PC-3 (cell line): Measurements from ENCODE around the gene IP6K1. TPM values are rescaled to one million over a fixed set of nuclear protein-coding genes. Genes with fewer than 3 reads are reported as not detected.

Experiments used
- ATAC-seq: fragments of 200-7000 bp; cut with Tn5 transposase; 2 replicates; pipeline ENCODE4 v1.9.1; 2020; ENCODE audit warnings: mild to moderate bottlenecking, moderate library complexity
- BruUV-seq: library from RNA; stranded (reverse); fragments of 400-500 nt; replicated peaks from 2 replicates; lab custom pipeline; 2021; lab: Mats Ljungman, UMichigan
- CTCF ChIA-PET: fragments of 300-600 bp; sonication (Branson Sonifier 250); formaldehyde crosslinking; loops from one replicate; lab custom pipeline; 2022; ENCODE audit warnings: antibody characterized with exemption; lab: Charles Lee
- POLR2A ChIA-PET: fragments of 300-600 bp; sonication (Branson Sonifier 250); formaldehyde crosslinking; loops from one replicate; lab custom pipeline; 2022; ENCODE audit warnings: antibody characterized with exemption; ENCODE audit not compliant: unreplicated experiment; lab: Charles Lee
- DNase-seq: peaks from one replicate; pipeline ENCODE4 v3.0.0-alpha.2; 2015
- H2AFZ ChIP-seq: fragments of 300-600 bp; sonication (generic); 2 replicates; pipeline ENCODE4 v1.6.0; 2016; ENCODE audit warnings: antibody characterized with exemption, low read length
- H3F3A ChIP-seq: fragments of 300-600 bp; sonication (generic); one replicate; pipeline ENCODE4 v1.6.0; 2017; ENCODE audit warnings: antibody characterized with exemption, low read length, control low read depth, mild to moderate bottlenecking; ENCODE audit not compliant: unreplicated experiment
- H3K27ac ChIP-seq: fragments of 300-600 bp; sonication (generic); 2 replicates; pipeline ENCODE4 v1.5.1; 2016; ENCODE audit warnings: mild to moderate bottlenecking, low read length
- H3K27me3 ChIP-seq: fragments of 300-600 bp; sonication (generic); 2 replicates; pipeline ENCODE4 v1.6.1; 2016; ENCODE audit warnings: low read length, mixed read lengths
- H3K36me3 ChIP-seq: fragments of 300-600 bp; sonication (generic); 2 replicates; pipeline ENCODE4 v1.6.1; 2016; ENCODE audit warnings: low read depth, mixed run types, low read length, mixed read lengths
- H3K4me1 ChIP-seq: fragments of 300-600 bp; sonication (generic); 2 replicates; pipeline ENCODE4 v1.5.1; 2016; ENCODE audit warnings: low read length; ENCODE audit not compliant: insufficient read depth
- H3K4me2 ChIP-seq: fragments of 300-600 bp; sonication (generic); 2 replicates; pipeline ENCODE4 v1.6.0; 2016; ENCODE audit warnings: low read length
- H3K4me3 ChIP-seq: fragments of 300-600 bp; sonication (generic); 2 replicates; pipeline ENCODE4 v1.5.1; 2016; ENCODE audit warnings: mild to moderate bottlenecking, low read length, mixed read lengths
- H3K79me2 ChIP-seq: fragments of 300-600 bp; sonication (generic); 2 replicates; pipeline ENCODE4 v1.6.1; 2017; ENCODE audit warnings: low read length, mixed read lengths
- H3K9ac ChIP-seq: fragments of 300-600 bp; sonication (generic); 2 replicates; pipeline ENCODE4 v1.6.0; 2016; ENCODE audit warnings: mild to moderate bottlenecking, low read length
- H3K9me2 ChIP-seq: fragments of 300-600 bp; sonication (generic); replicated peaks from 2 replicates; pipeline ENCODE4 v1.6.1; 2016; ENCODE audit warnings: mixed run types, low read length, mixed read lengths
- H3K9me3 ChIP-seq: fragments of 300-600 bp; sonication (generic); 2 replicates; pipeline ENCODE4 v1.6.1; 2016; ENCODE audit warnings: low read length, mixed read lengths
- H4K20me1 ChIP-seq: fragments of 300-600 bp; sonication (generic); 2 replicates; pipeline ENCODE4 v1.6.1; 2016; ENCODE audit warnings: low read length, mixed read lengths
- EZH2 ChIP-seq: fragments of 300-600 bp; sonication (generic); IDR thresholded peaks from one replicate; pipeline ENCODE4 v1.6.1; 2017; ENCODE audit warnings: antibody characterized with exemption, mild to moderate bottlenecking, low read length; ENCODE audit not compliant: unreplicated experiment
- EZH2phosphoT487 ChIP-seq: fragments of 300-600 bp; sonication (generic); IDR thresholded peaks from 2 replicates; pipeline ENCODE4 v1.6.1; 2018; ENCODE audit warnings: mild to moderate bottlenecking, antibody characterized with exemption, low read length, borderline replicate concordance
- intact Hi-C: fragments of 100-400 bp; cut with micrococcal nuclease; formaldehyde crosslinking; loops from 2 replicates; pipeline ENCODE4 v1.9.0; 2023
- total RNA-seq: library from RNA; depleted of rRNA; stranded (reverse); fragments of >200 nt; gene quantifications from 2 replicates; pipeline ENCODE4 v1.2.3, GENCODE V29; 2014
- TF ChIP-seq, protein P1 (sequence below): fragments of 300-600 bp; sonication (generic); conservative IDR thresholded peaks from 2 replicates; pipeline ENCODE4 v1.5.1; 2017; ENCODE audit warnings: antibody characterized with exemption, low read depth, mild to moderate bottlenecking, low read length

The IP6K1 gene
- total RNA-seq, 1 experiment from 2014 or later = 50.3 TPM

DNA sequence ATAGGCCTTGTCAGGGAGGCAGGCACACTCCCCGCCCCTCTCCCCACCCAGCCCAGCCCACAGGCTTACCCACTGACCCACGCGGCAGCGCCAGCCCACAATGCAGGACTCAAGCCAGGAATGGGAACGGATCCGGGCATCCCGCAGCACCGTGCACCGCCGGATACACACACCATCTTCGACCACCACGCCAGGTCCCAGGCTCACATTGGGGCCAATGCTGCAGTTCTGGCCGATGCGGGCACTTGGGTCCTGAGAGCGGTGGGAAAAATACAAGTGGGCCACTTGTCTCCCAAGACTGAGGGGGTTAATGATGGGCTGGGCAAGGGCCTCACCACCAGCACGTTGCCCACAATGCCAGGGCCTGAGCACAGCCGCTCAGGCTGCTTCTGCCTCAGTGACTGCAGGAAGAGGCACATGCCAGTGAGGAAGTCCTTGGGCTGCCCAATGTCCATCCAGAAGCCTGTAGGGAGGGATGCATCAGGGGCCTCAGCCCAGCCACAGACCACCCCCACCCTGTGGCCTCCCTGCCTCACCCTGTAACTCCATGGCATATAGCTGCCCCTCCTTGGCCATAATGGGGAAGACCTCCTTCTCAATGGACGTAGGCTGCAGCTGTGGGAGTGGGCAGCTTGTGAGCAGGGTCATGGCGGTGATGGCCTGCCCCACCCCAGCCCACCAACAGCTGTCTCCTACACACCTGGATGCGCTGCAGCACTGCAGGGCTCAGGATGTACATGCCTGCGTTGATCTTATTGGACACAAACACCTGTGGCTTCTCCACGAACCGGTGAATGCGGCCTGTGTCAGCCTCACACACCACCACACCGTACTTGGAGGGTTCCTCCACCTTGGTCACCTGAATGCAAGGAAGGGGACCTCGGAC, 64.2 kb downstream of the IP6K1 start:
- no peaks in the 10 kb centered on the region for H3F3A ChIP-seq
- H3K9ac ChIP-seq = peak overlapping the region; percentile 98
- no peaks in the 10 kb centered on the region for H3K9me3 ChIP-seq
- intact Hi-C loops = no loop called here
- H3K79me2 ChIP-seq = peaks cover 17% of the 10 kb centered on the region
- peaks cover 16% of the 10 kb centered on the region for H3K36me3 ChIP-seq
- peak overlapping the region; percentile 96 for H3K4me2 ChIP-seq
- ChIA-PET POLR2A (no interaction called here), CTCF (no interaction called here)
- H3K27ac ChIP-seq = no peak overlapping the region
- no peaks in the 10 kb centered on the region for H3K27me3 ChIP-seq
- TF ChIP-seq EZH2phosphoT487 (no peak), EZH2 (no peak)
- TF ChIP-seq, protein P1, sequence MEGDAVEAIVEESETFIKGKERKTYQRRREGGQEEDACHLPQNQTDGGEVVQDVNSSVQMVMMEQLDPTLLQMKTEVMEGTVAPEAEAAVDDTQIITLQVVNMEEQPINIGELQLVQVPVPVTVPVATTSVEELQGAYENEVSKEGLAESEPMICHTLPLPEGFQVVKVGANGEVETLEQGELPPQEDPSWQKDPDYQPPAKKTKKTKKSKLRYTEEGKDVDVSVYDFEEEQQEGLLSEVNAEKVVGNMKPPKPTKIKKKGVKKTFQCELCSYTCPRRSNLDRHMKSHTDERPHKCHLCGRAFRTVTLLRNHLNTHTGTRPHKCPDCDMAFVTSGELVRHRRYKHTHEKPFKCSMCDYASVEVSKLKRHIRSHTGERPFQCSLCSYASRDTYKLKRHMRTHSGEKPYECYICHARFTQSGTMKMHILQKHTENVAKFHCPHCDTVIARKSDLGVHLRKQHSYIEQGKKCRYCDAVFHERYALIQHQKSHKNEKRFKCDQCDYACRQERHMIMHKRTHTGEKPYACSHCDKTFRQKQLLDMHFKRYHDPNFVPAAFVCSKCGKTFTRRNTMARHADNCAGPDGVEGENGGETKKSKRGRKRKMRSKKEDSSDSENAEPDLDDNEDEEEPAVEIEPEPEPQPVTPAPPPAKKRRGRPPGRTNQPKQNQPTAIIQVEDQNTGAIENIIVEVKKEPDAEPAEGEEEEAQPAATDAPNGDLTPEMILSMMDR = no peak
- H3K4me1 ChIP-seq = peaks cover 20% of the 10 kb centered on the region
- ATAC-seq (no peak), DNase-seq (no peak)
- H3K4me3 ChIP-seq = peak overlapping the region; percentile 98
- H2AFZ ChIP-seq = no peak overlapping the region
- no TSS peak for BruUV-seq
- H4K20me1 ChIP-seq = no peaks in the 10 kb centered on the region
- H3K9me2 ChIP-seq = no peaks in the 10 kb centered on the region

DNA sequence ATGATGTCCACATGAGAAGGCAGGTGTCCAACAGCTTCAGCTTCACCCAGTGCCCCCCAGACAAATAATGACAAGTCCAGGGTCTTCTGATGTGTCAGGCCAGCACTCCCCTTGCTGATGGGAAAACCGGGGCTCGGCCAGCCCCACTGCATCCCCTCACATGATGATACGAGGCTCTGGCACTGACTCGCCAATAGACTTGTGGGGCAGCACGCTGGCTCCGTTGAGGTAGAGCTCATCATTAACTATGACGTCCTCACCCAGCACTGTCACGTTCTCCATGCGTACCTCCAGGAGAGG, 64.8 kb downstream of the IP6K1 start:
- peaks cover 20% of the 10 kb centered on the region for H3K4me1 ChIP-seq
- no peaks in the 10 kb centered on the region for H3K9me3 ChIP-seq
- H3K36me3 ChIP-seq = peaks cover 16% of the 10 kb centered on the region
- peaks cover 17% of the 10 kb centered on the region for H3K79me2 ChIP-seq
- ChIA-PET CTCF (no interaction called here), POLR2A (no interaction called here)
- H3K9ac ChIP-seq = no peak overlapping the region
- H3K27ac ChIP-seq = no peak overlapping the region
- no peak overlapping the region for H3K4me2 ChIP-seq
- H3K9me2 ChIP-seq = no peaks in the 10 kb centered on the region
- H4K20me1 ChIP-seq = no peaks in the 10 kb centered on the region
- no peaks in the 10 kb centered on the region for H3K27me3 ChIP-seq
- no peak for TF ChIP-seq EZH2
- TF ChIP-seq EZH2phosphoT487 = no peak
- TF ChIP-seq, protein P1 = no peak
- H2AFZ ChIP-seq = no peak overlapping the region
- no peak for DNase-seq
- no peak for ATAC-seq
- no peak overlapping the region for H3K4me3 ChIP-seq
- H3F3A ChIP-seq = no peaks in the 10 kb centered on the region
- intact Hi-C loops = no loop called here
- no TSS peak for BruUV-seq
